ENCODE data around the gene PLP1.
"Not testable (repeated sequence)": the region's sequence is repeated elsewhere in the genome, so short reads cannot be mapped to it uniquely, and the experiment has no call there.

DNA sequence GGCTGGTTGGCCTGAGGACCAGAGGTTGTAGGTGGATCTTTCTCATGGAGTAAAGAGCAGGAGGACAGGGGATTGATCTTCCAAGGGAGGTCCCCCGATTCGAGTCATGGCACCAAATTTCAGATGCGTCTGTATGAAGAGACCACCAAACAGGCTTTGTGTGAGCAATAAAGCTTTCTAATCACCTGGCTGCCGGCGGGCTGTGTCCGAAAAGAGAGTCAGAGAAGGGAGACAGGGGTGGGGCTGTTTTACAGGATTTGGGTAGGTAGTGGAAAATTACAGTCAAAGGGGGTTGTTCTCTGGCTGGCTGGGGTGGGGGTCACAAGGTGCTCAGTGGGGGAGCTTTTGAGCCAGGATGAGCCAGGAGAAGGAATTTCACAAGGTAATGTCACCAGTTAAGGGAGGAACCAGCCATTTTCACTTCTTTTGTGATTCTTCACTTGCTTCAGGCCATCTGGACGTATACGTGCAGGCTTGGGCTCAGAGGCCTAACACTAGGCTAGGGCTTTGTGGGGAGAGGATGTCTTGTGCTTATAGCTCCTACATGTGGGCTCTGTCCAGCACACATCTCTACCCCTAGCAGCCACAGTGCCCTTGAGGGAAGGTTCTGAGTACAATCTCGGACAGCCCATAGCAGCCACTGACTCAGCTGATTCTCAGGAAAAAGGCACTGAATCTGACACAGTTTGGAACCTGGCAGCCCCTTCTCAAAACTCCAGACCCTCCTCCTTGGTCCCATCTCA, 9.7 kb upstream of the PLP1 start:
- TF ChIP-seq, protein P1, sequence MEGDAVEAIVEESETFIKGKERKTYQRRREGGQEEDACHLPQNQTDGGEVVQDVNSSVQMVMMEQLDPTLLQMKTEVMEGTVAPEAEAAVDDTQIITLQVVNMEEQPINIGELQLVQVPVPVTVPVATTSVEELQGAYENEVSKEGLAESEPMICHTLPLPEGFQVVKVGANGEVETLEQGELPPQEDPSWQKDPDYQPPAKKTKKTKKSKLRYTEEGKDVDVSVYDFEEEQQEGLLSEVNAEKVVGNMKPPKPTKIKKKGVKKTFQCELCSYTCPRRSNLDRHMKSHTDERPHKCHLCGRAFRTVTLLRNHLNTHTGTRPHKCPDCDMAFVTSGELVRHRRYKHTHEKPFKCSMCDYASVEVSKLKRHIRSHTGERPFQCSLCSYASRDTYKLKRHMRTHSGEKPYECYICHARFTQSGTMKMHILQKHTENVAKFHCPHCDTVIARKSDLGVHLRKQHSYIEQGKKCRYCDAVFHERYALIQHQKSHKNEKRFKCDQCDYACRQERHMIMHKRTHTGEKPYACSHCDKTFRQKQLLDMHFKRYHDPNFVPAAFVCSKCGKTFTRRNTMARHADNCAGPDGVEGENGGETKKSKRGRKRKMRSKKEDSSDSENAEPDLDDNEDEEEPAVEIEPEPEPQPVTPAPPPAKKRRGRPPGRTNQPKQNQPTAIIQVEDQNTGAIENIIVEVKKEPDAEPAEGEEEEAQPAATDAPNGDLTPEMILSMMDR (IDR thresholded peaks at IDR 0.05 in 2 of 3, conservative IDR thresholded peaks at IDR 0.05 in 1 of 3; ENCODE audit: insufficient read depth in 2 of 3, low read depth in 1 of 3, low read length in 3 of 3): not testable (repeated sequence)
- TF ChIP-seq TRIM28 (IDR thresholded peaks at IDR 0.05); PHF8 (IDR thresholded peaks at IDR 0.05; ENCODE audit: borderline replicate concordance, low read length): not testable (repeated sequence)
